ENCODE measurements around the gene TMEM235. TPM values are rescaled to one million over a fixed set of nuclear protein-coding genes. Genes with fewer than 3 reads are reported as not detected.

TMEM235 gene
- total and polyA plus RNA-seq, 9 of the 15 experiments (the other 6 are each of a cell fraction or from before 2014, with no cell fraction given) = not detected

DNA sequence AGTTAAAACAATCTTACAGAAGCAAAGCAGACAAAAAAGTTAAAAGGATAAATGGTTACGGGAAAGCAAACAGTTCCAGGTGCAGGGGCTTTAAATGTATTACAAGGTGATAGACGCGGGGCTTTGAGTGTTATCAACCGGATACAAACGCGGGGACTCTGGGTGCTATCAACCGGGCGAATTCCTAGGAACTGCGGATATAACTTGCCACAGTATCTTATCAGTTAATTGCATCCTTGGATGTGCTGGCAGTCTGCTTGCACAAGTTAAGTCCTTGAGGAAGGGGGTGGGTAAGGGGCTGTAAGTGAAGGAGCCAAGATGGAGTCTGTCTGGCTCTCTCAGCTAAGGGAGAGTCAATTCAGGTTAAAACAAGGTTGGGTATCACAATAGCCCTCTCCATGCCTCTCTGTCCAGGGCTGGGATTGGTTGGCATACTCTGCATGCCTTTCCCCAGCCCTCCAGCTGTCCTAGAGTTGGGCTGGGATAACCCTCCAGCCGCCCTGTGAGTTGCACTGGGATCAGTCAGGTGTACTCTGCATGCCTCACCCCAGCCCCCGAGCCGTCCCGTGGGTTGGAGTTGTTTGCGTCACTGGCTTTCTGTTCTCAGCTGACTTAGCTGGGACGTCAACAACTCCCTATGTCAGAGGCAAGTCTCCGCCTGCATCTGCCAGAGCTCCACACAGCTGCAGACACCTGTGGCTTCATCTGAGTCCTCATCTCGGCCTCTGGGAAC is 40.9 kb downstream of the TMEM235 start (continued):
- no peak for TF ChIP-seq PRPF4 (IDR thresholded peaks at IDR 0.05; ENCODE audit: insufficient read depth, low read depth, low read length, poor library complexity, severe bottlenecking)
- 0 out of 2 replicates have a peak, but pooled peaks have one; percentile 17 for TF ChIP-seq SIN3B (IDR thresholded peaks at IDR 0.05; ENCODE audit: low read depth)
- TF ChIP-seq, protein P1, sequence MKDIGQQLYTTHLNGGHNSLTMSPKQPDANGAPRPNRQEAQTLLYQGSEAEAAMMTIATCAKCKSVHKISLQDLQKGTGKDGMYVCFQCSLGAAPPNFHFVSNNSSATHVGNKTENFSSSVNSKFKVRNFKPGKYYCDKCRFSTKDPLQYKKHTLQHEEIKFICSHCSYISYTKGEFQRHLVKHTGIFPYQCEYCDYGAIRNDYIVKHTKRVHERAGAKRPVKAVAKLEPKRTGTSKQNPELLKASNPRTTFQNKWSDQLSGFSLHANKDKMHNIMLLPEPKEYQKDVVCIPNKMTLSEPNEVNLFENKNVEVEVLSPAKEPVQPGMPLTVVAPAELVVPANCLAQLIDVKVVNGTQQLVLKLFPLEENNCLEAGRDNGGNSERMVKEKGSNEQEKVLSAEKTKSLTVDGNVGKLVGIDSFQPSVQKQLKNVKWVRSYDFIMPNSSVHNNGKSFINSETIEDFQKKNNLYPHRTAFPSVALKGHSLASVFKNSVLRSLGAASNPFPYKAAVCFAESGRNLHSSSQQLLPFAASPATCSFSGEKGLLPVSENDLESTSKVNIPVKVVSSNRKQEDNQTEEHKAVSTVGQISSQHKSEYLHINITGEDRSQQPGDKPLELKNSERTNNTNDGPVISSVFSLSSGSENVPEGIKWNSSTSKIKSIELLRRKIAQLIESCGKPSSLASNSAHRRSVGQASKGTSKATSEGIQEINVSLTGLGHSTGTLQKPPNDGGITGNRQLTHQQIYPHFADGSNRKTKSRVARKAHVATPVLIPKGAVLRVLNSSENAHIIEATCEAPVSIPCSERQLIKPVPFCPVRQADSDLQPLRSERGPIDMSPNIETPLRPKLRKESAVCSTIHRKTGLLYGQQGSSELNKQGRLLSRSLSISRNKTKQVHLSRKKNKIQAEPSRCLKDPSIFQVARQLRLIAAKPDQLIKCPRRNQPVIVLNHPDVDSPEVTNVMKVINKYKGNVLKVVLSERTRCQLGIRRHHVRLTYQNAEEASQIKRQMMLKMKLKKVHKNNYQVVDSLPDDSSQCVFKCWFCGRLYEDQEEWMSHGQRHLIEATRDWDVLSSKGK (CRISPR knock-in tag; IDR thresholded peaks at IDR 0.05) = peak; percentile 96
- peak; percentile 99 for TF ChIP-seq CAMTA2 (CRISPR knock-in tag; conservative IDR thresholded peaks at IDR 0.05)
- peak; percentile 100 for TF ChIP-seq HSF4 (CRISPR knock-in tag; IDR thresholded peaks at IDR 0.05; ENCODE audit: borderline replicate concordance)
- no peak for TF ChIP-seq PHF8 (IDR thresholded peaks at IDR 0.05; ENCODE audit: borderline replicate concordance, low read length)
- peak; percentile 96 for TF ChIP-seq HMG20B (CRISPR knock-in tag; IDR thresholded peaks at IDR 0.05)
- TF ChIP-seq, protein P2, sequence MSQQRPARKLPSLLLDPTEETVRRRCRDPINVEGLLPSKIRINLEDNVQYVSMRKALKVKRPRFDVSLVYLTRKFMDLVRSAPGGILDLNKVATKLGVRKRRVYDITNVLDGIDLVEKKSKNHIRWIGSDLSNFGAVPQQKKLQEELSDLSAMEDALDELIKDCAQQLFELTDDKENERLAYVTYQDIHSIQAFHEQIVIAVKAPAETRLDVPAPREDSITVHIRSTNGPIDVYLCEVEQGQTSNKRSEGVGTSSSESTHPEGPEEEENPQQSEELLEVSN (IDR thresholded peaks at IDR 0.05; ENCODE audit: borderline replicate concordance in 1 of 2, extremely low read depth in 1 of 2, insufficient read depth in 1 of 2, insufficient read length in 1 of 2, low read depth in 1 of 2, low read length in 1 of 2, poor library complexity in 1 of 2, severe bottlenecking in 1 of 2) = no peak
- TF ChIP-seq YBX1 (IDR thresholded peaks at IDR 0.05) = no peak
- no peak for TF ChIP-seq CBX8 (IDR thresholded peaks at IDR 0.05; ENCODE audit: borderline replicate concordance, extremely low read depth, low read depth, low read length, poor library complexity, severe bottlenecking)
- TF ChIP-seq ILK (tag; IDR thresholded peaks at IDR 0.05; ENCODE audit: borderline replicate concordance, low read depth) = peak; percentile 98
- peak; percentile 100 for TF ChIP-seq ZNF583 (CRISPR knock-in tag; IDR thresholded peaks at IDR 0.05)
- TF ChIP-seq CHAMP1 (IDR thresholded peaks at IDR 0.05) = no peak; the same call in 1 of the 2 replicates
- peak; percentile 100 for TF ChIP-seq ZNF165 (CRISPR knock-in tag; IDR thresholded peaks at IDR 0.05; ENCODE audit: borderline replicate concordance)
- TF ChIP-seq RHOXF2B (CRISPR knock-in tag; conservative IDR thresholded peaks at IDR 0.05) = peak; percentile 100
- TF ChIP-seq ZZZ3 (IDR thresholded peaks at IDR 0.05) = no peak
- TF ChIP-seq SNAPC5 (CRISPR knock-in tag; IDR thresholded peaks at IDR 0.05) = peak; percentile 84
- no peak for TF ChIP-seq TFAM (CRISPR knock-in tag; conservative IDR thresholded peaks at IDR 0.05)
- peak; percentile 97 for TF ChIP-seq ID3 (CRISPR knock-in tag; IDR thresholded peaks at IDR 0.05)
- peak; percentile 100 for TF ChIP-seq ID3 (tag; IDR thresholded peaks at IDR 0.05)
